ENCODE results near the gene CETP.

Gene CETP

GRCh38 chr16:56961851-56962281, at the start of gene CETP:
TSS of gene CETP (plus strand) at chr16:56961950. CDS start at chr16:56961980, 30 bp downstream.
- ChIA-PET CTCF (interaction anchor here (1.0 to 1.5 kb wide), 3 partner anchors 11 to 122 kb away, joined by 3 to 8 read pairs (median 3); no protein-coding TSS in a partner anchor), POLR2A (ENCODE audit: low non-redundant PET) (no interaction called here)
- DNase-seq (ENCODE audit: low spot score) = no peak
- TF ChIP-seq CTCF (conservative IDR thresholded peaks at IDR 0.05; ENCODE audit: low read depth) = no peak
- H3K27ac ChIP-seq = no peak within 1 kb of the TSS

DNA sequence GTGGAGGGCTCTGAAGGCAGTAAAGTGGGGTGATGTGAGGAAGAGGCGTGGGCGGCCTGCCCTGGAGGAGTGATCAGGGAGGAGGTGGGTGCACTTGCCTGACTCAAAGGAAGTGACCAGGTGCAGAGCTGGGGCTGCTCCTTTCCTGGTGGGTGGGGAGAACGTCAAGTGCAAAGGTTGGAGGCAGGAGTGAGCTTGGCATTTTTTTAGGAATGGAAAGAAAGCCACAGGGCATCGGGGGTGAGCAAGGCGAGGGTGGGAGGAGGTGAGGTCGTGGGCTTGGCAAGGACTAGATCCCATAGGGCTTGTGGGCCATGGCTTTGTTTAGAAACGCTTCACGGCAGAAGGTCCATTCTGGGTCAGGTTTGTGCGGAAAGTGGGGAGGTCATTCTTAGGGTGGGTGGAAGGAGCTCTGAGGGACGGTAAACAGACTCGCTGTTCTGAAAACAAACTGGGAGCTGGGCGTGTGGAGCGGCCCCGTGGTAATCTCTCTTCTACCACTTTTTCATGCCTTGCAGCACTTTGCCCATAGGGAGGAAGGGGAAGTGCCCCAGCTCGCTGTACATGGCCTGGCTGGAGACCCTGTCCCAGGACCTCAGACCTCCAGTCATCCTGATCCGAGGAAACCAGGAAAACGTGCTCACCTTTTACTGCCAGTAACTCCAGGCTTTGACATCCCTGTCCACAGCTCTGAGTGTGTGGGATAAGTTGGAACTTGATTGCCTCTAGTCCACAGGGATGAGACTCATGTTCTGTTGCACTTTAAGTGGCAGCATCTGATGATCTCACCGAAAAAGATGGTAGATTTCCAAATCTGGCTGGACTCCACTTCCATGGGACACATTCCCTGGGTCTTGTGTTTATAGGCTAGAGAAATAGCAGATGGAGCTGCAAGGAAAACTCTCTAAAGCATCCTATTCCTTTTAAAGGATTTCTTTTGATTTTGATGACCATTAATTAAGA, 48.7 kb upstream of the CETP start:
- CTCF ChIA-PET = interaction anchor here (0.6 kb wide), 1 partner anchor 9 kb away, joined by 3 read pairs; no protein-coding TSS in a partner anchor
- peak; percentile 53 for DNase-seq (ENCODE audit: low spot score)
- POLR2A ChIA-PET (ENCODE audit: low non-redundant PET) = interaction anchor here (0.6 to 1.5 kb wide), 2 partner anchors 18 to 59 kb away, joined by 7 to 9 read pairs; no protein-coding TSS in a partner anchor
- peak overlapping the region; percentile 64 for H3K27ac ChIP-seq
- TF ChIP-seq CTCF (conservative IDR thresholded peaks at IDR 0.05; ENCODE audit: low read depth) = no peak

DNA sequence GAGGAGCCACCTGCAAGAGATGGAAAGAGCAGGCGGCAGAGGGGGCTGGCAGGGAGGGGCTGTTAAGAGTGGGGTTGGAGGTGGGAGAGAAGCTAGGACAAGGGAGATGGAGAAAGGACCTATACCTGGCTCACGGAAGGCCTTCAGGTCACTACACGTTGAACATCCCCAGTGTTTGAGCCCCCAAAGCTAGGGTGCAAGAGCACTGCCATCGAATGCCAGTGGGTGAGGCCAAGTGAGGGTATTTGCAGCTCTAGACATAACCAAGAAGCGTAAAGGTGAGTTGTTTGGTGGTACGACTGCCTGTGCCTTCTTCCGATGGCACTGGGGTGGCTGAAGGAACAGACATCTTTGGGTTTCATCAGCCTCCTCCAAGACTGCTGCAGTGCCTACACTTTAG, 46.9 kb upstream of the CETP start:
- H3K27ac ChIP-seq = no peak overlapping the region
- DNase-seq (ENCODE audit: low spot score) = no peak
- ChIA-PET POLR2A (ENCODE audit: low non-redundant PET) (no interaction called here), CTCF (no interaction called here)
- no peak for TF ChIP-seq CTCF (conservative IDR thresholded peaks at IDR 0.05; ENCODE audit: low read depth)

GRCh38 chr16:56915336-56916119, 46.2 kb upstream of the CETP start:
- CTCF ChIA-PET = no interaction called here
- TF ChIP-seq CTCF (conservative IDR thresholded peaks at IDR 0.05; ENCODE audit: low read depth) = no peak
- no peak overlapping the region for H3K27ac ChIP-seq
- POLR2A ChIA-PET (ENCODE audit: low non-redundant PET) = no interaction called here
- no peak for DNase-seq (ENCODE audit: low spot score)

DNA sequence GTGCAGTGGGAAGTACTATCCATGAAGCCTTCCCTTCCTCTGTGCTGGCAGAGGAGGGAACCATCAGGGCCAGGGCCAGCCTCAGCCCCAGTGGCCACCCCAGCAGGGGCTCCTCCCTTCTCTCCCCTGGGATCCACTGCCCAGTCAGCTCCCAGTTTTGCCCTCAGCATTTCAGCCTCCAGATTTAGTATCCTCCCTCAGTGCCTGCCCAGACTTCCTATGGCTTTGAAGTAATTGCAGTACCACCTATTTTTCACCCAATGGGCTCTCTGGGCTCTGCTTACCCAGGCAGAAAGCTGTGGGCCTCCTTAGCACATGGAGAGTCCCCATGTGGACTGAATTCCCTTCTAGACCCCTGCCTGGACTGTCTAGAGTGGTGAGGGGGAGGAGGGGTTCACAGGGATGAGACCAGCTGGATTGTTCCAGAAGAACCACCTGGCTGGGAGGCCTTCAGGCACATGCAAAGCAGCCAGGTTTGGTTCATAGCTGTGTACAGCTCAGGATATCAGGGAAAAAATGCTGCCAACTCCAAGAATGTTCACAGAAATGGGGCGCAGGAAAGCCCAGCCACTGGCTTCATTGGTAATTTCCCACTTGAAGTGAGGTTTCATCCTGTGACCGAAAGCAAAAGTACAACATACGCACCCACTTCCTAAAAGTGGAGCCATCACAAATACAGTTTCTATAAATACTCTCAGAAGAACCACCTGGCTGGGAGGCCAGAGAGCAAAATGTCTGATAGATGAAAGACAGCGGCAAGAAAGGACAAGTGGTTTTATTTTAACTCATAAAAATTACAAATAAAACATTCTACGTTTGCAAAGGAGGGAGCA, 45.0 kb upstream of the CETP start:
- POLR2A ChIA-PET (ENCODE audit: low non-redundant PET) = no interaction called here

More for the DNA sequence above, 45.0 kb upstream of the CETP start:
- H3K27ac ChIP-seq = no peak overlapping the region
- DNase-seq (ENCODE audit: low spot score) = no peak
- CTCF ChIA-PET = no interaction called here
- TF ChIP-seq CTCF (conservative IDR thresholded peaks at IDR 0.05; ENCODE audit: low read depth) = no peak

All from RWPE1 (cell line).